Ecto neural progenitor cell (in vitro differentiated cells): ENCODE results near the gene FAM3A.

Source experiments
- DNase-seq: peaks from one replicate; pipeline ENCODE4 v3.0.0-alpha.2; 2018; ENCODE audit warnings: low spot score

The FAM3A gene

DNA sequence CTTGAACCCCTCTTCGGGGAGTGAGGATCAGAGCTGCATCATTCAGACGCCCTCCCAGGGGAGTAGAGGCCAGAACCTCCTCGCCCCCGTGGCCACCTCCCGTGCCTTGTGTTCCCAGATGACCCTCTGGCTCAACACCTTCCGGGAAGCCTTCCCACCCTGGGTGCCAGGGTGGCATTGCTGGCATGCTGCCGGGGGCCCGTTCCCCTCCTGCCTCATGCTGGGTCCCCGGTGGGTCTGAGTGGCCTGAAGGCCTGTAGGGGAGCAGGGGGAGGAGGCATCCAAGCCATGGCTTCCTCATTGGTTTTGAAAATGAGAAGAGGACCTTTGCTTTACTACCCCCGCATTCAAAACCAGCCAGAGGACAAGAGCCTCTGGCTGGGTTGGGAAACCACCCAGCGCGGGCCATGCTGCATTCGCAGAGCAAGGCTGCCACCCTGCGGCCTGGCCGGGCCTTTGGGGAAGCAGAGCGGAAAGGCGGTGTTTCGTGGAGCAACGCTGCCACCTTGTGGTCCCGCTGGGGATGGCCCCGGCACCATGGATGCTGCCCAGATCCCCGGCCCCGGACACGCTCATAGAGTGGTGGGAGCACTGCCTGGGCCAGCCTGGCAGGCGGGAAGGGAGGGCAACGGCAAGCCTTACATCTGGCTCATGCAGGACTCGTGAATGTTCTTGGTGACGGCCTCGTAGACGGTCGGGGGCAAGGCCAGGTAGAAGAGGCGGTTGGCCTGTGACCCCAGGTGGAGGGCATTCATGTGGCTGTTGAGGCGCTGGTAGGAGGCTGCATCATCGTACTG lies 18.7 kb upstream of the FAM3A start:
- DNase-seq, result peak; percentile 89

DNA sequence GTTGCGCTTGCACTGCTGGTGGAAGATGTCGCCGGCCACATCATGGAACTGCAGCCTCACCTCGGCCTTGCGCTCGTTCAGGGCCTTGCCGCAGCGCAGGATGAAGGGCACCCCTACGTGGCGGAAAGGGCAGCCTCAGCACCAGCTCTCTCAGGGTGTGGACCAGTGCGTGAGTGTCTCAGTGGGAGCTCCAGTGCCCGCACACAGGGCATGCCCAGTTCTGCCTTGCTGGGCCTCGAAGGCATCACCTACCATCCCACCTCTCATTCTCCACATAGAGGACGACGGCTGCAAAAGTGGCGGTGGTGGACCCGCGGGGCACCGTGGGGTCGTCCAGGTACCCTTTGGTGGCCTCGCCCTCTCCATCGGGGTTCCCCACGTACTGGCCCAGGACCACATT lies 16.7 kb upstream of the FAM3A start:
- no peak for DNase-seq

DNA sequence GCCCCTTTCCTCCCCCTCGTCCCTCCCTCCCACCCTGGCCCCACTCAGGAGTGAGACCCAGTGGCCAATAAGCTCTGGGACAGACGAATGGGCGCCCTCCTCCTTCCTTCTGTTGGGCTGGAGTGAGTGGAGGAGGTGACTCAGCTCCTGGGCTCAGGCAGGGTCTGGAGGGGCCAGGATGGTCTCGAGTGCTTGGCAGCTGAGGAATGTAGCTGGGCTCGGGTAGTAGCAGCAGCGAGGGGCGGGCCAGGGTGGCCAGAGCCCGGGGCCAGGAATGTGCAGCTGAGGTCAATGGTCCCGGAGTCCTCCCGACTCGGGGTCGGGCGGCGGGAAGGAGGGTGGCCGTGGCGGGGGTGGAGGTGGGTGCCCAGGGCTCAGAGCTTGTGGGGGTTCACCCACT lies 15.6 kb upstream of the FAM3A start:
- no peak for DNase-seq

DNA sequence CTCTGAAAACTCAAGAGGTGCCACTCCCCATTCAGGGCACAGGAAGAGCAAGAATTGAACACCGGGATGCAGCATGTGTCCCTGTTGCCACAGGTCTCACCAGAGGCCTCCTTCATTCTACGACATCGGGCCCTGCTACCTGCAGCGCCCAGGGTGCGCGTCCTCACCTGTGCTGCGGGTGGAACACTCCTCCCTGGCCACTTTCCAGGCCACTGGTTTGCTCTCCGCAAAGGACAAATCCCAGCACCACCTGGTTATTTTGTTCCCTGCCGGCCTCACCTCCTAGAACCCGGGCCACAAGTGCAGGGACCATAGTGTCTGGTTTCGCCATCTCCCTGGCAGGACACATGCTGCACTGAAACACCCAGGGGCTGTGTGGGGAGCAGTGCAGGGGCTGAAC lies 14.3 kb upstream of the FAM3A start:
- no peak for DNase-seq

DNA sequence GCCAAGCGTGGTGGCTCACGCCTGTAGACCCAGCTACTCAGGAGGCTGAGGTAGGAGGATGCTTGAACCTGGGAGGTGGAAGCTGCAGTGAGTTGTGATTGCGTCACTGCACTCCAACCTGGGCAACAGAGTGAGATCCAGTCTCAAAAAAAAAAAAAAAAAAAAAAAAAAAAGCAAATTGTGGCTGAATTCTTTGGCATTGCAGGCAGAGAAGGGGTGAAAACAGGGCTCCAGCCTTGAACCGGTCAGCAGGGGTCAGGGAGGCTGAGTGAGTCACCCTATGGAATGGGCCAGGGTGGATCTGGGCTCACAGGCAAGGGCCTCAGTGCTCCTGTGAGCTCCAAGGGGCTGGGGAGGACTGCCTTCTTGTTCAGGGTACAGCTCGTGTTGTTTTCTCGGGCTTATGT lies 13.2 kb upstream of the FAM3A start:
- DNase-seq, result no peak

DNA sequence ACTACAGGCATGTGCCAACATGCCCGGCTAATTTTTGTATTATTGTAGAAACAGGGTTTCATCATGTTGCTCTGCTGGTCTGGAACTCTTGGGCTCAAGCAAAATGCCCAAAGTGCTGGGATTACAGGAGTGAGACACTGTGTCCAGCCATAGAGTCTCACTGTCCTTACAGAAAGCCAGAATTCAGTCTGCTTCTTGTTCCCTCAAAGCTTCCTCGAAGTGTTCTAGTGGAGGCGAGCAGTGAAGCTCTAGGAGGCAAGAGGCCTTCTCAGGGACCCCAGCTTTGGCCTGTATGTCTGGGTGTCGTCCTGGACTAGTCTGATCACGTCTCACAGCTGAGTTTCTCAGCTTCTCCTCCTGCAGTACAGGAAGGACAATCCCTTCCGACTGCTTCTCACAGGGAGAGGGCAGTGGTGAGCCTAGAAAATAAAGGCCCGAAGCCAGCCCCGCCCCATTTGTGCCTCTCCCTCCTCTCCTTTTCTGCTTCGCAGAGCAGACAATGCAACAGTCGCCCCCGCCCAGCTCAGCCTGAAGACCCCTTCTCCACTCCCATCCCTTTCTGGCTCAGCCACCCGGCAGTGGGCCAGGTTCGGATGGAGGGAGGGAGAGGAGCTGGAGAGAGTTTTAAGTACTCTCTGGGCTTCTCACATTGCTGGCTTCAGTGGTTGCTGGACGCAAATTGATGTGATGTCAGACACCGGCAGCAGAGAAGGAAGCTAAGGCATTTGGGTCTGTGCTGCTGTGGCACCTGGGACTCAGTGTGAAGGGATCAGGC lies 11.1 kb upstream of the FAM3A start:
- DNase-seq, result peak; percentile 79

- DNase-seq, result no peak
These were observed 9.8 kb upstream of the FAM3A start for GRCh38 chrX:154525606-154526490.

DNA sequence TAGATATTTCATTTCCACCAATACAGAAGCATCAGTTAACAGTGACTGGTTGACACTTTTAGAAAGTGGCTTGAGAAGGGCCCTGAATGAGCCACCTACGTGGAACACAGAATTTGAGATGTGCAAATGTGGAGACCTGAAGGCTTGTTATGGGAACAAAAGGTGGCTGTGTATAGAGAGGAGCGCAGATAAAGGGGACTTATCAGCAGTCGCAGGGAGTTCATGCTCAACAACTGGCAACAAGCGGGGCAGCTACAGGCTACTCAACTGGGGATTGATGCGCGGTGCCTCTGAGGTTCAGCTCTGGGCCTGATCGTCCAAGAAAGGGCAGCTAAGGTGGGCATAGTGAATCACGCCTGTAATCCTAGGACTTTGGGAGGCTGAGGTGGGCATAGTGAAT lies 3.4 kb upstream of the FAM3A start:
- no peak for DNase-seq

- no peak for DNase-seq
These were observed 1.2 kb upstream of the FAM3A start for GRCh38 chrX:154517101-154517781.

DNA sequence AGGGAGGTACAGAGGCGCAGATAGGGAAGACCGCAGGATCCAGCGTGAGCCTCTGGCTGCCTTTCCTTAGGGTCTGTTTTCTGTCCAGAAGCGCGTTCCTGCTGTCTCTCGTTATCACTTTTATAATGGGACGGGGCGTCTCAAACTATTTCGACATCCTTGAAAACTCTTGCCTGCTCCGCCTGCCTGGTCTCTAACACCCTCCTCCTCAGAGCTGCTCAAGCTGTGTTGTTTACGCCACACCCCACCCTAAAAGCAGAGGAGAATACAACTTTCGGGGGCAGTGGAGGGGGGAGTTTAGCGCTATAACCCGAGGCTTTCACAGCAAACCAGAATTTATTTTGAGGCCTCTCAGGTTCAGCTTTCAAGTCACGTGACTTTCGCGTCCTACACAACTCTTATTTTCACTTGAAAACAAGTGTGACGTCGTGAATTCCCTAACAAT lies 646 bp upstream of the FAM3A start:
- no peak for DNase-seq

GRCh38 chrX:154515090-154515965 lies 704 bp downstream of the FAM3A start:
- DNase-seq, result no peak

DNA sequence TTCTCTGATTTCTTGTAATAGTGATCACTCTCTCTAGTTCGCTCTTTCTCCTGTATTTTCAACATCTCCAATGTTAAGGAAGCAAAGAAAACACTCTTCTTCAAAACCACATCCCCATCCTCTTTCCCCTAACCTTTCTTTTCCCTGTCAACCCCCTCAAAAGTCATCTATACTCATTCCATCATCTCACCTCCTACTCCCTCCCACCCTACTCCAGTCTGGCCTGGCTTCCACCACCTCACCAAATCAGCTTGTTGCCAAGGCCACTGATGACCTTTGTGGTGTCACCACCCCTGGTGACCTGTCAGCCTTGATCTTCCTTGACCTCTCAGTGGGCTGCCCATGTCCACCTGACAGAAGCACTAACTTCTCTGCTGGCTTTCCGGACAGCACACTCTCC lies 2.3 kb downstream of the FAM3A start:
- no peak for DNase-seq

DNA sequence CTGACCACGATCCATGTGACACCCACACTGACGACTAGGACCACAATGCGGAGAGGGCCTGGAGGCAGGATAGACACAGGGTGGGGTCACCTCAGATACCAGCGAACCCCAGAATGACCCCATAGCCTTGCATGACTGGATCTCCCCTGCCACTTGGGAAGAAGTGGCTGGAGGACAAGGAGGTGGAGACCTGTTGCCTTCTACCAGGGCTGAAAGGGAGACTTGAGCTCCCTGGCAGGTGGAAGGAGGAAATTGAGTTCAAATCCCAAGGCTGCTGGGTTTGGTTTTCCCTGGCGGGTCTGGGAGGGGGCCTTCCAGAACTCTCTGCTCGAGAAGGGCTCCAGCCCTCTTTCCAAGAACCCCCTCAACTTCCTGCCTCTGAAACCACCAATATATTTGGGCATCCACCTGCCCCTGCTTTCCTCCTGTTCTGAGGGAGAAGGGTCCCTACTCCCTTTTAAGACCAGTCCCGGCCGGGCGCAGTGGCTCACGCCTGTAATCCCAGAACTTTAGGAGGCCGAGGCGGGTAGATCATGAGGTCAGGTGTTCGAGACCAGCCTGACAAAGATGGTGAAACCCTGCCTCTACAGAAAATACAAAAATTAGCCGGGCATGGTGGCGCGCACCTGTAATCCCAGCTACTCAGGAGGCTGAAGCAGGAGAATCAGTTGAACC lies 3.0 kb downstream of the FAM3A start:
- no peak for DNase-seq

DNA sequence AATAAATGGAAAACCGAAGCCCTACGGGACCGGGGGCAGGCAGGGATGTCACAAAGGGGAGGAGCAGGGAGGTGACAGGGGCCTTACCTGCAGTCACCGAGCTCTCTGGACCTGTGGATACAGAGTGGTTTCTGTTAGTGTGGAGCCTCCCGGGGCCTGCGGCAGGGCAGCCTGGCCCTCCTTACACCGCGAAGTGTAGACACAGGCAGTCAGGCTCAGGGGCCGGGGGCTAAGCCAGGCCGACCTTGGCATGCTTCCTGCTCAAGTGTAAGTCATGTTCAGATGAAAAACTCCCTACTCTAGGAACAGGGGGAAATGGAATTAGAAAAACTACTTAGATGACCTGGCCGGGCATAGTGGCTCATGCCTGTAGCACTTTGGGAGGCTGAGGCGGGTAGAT lies 4.3 kb downstream of the FAM3A start:
- no peak for DNase-seq

DNA sequence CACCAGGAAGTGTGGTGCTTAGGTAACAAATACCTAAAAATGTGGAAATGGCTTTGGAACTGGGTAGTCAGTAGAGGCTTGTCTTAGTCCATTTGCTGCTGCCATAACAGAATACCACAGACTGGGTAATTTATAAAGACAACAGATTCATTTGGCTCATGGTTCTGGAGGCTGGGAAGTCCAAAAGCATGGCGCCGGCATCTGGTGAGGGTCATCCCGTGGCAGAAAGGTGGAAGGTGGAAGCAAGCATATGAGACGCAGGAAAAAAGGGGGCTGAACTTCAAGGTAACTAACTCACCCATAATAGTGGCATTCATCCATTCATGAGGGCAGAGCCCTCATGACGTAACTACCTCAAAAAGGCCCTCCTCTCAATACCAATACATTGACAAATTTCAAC lies 6.6 kb downstream of the FAM3A start:
- no peak for DNase-seq

DNA sequence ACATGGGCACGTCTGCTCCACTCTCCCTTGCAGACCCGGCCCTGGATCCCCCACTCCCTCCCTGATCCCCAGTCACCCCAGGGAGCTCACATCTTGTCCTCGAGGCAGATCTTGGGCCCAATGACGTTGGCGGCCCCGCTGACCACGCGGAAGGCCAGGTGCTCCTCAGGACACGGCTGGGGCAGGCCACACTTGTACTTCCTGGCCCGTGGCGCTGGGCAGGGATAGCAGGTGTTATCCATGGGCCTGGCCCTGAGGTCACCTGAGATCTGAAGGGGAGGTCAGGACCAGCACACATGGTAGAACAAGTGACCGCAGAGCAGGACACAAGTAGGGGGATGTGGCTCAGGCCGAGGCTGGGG lies 7.7 kb downstream of the FAM3A start:
- DNase-seq, result no peak

- no peak for DNase-seq
These were observed 8.2 kb downstream of the FAM3A start for GRCh38 chrX:154507673-154508383.

GRCh38 chrX:154506483-154507332 lies 9.3 kb downstream of the FAM3A start:
- no peak for DNase-seq

GRCh38 chrX:154505734-154506133 lies 10.3 kb downstream of the FAM3A start:
- no peak for DNase-seq
